Caco-2 (cell line): ENCODE measurements around the gene FXN. TPM values are rescaled to one million over a fixed set of nuclear protein-coding genes. Genes with fewer than 3 reads are reported as not detected.

Experiments
- BruUV-seq: library from RNA; stranded (reverse); fragments of 400-500 nt; replicated peaks from 2 replicates; lab custom pipeline; 2021; lab: Mats Ljungman, UMichigan
- CTCF ChIA-PET: fragments of 300-600 bp; sonication (Branson Sonifier 250); formaldehyde crosslinking; loops from one replicate; lab custom pipeline; 2022; ENCODE audit warnings: antibody characterized with exemption; lab: Charles Lee
- POLR2A ChIA-PET: fragments of 300-600 bp; sonication (Branson Sonifier 250); formaldehyde crosslinking; loops from one replicate; lab custom pipeline; 2022; ENCODE audit warnings: antibody characterized with exemption; lab: Charles Lee
- DNase-seq, 2 experiments: peaks; one replicate each; pipeline versions ENCODE4 v3.0.0 to v3.0.0-alpha.2; 2020 to 2022
- H3K27me3 ChIP-seq: replicated peaks from 2 replicates; pipeline ENCODE4 v1.6.0; 2011; ENCODE audit warnings: low read length; ENCODE audit not compliant: control insufficient read depth, insufficient read depth
- H3K36me3 ChIP-seq: 2 replicates; pipeline ENCODE4 v1.5.1; 2011; ENCODE audit warnings: low read length; ENCODE audit not compliant: control insufficient read depth, insufficient read depth
- H3K4me1 ChIP-seq: fragments of 250-450 bp; sonication (Bioruptor Pico); 2 replicates; pipeline ENCODE4 v1.5.1; 2020; ENCODE audit warnings: mild to moderate bottlenecking
- H3K4me3 ChIP-seq: 2 replicates; pipeline ENCODE4 v1.5.1; 2011; ENCODE audit warnings: low read depth, mild to moderate bottlenecking, control low read depth, low read length
- H3K9me3 ChIP-seq: fragments of 250-450 bp; sonication (Bioruptor Pico); 2 replicates; pipeline ENCODE4 v1.5.1; 2020; ENCODE audit warnings: mild to moderate bottlenecking, moderate library complexity
- H3K27ac Mint-ChIP-seq: one replicate; pipeline ENCODE4 v1.8.0; 2022; ENCODE audit warnings: mixed read lengths; ENCODE audit not compliant: unreplicated experiment
- H3K27me3 Mint-ChIP-seq: one replicate; pipeline ENCODE4 v1.8.0; 2022; ENCODE audit warnings: mixed read lengths; ENCODE audit not compliant: insufficient read depth, unreplicated experiment
- H3K36me3 Mint-ChIP-seq: one replicate; pipeline ENCODE4 v1.8.0; 2022; ENCODE audit warnings: mild to moderate bottlenecking, mixed read lengths; ENCODE audit not compliant: insufficient read depth, unreplicated experiment
- H3K4me1 Mint-ChIP-seq: one replicate; pipeline ENCODE4 v1.8.0; 2022; ENCODE audit warnings: low read depth, mixed read lengths; ENCODE audit not compliant: unreplicated experiment
- H3K4me3 Mint-ChIP-seq: one replicate; pipeline ENCODE4 v1.8.0; 2022; ENCODE audit warnings: mild to moderate bottlenecking, moderate library complexity, mixed read lengths; ENCODE audit not compliant: unreplicated experiment
- H3K9me3 Mint-ChIP-seq: one replicate; pipeline ENCODE4 v1.8.0; 2022; ENCODE audit warnings: mixed read lengths; ENCODE audit not compliant: unreplicated experiment
- intact Hi-C: fragments of 100-400 bp; cut with micrococcal nuclease; formaldehyde crosslinking; loops from one replicate; pipeline ENCODE4 v1.10.0; 2022; ENCODE audit not compliant: unreplicated experiment
- total RNA-seq: library from RNA; stranded (reverse); gene quantifications from 2 replicates; pipeline ENCODE4 v1.2.3, GENCODE V29; 2022
- TF ChIP-seq, protein P1 (sequence below), 2 experiments: fragments of 200-600 bp in 1 of 2; IDR thresholded peaks; 1 replicate in 1 of 2; 2 replicates in 1 of 2; pipeline versions ENCODE4 v1.5.1 to v1.8.0; 2011 to 2022; ENCODE audit warnings: antibody characterized with exemption in 1 of 2, control low read depth in 1 of 2, inconsistent platforms in 1 of 2, low read depth in 1 of 2, low read length in 1 of 2, mild to moderate bottlenecking in 1 of 2, moderate library complexity in 1 of 2; ENCODE audit not compliant: insufficient read depth in 1 of 2, severe bottlenecking in 1 of 2, unreplicated experiment in 1 of 2

The FXN gene
- total RNA-seq, 1 experiment from 2014 or later: 8.6 TPM

DNA sequence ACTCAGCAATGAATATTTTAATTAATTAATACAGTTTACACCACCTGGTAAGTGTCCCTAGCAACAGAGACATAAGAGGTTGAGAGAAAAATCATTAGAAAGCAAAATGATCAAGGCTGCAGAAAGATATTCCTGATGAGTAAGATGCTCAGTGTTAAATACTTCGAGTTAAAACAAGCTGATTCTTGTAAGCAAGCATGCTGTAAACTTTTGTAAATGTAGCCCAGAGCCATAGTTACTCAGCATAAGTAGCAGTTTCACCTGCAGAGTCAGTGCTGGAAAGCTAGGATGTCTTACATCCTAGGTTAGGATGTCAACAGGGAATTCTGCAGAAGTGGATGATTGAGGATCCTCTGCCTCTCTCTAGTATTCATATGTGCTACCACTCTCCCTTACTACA lies 25.8 kb upstream of the FXN start:
- no TSS peak for BruUV-seq
- TF ChIP-seq, protein P1, sequence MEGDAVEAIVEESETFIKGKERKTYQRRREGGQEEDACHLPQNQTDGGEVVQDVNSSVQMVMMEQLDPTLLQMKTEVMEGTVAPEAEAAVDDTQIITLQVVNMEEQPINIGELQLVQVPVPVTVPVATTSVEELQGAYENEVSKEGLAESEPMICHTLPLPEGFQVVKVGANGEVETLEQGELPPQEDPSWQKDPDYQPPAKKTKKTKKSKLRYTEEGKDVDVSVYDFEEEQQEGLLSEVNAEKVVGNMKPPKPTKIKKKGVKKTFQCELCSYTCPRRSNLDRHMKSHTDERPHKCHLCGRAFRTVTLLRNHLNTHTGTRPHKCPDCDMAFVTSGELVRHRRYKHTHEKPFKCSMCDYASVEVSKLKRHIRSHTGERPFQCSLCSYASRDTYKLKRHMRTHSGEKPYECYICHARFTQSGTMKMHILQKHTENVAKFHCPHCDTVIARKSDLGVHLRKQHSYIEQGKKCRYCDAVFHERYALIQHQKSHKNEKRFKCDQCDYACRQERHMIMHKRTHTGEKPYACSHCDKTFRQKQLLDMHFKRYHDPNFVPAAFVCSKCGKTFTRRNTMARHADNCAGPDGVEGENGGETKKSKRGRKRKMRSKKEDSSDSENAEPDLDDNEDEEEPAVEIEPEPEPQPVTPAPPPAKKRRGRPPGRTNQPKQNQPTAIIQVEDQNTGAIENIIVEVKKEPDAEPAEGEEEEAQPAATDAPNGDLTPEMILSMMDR (IDR thresholded peaks at IDR 0.05; ENCODE audit: insufficient read depth in 1 of 2, low read depth in 1 of 2, low read length in 1 of 2, severe bottlenecking in 1 of 2, unreplicated experiment in 1 of 2): no peak
- H3K27me3 ChIP-seq: no peaks in the 10 kb centered on the region

DNA sequence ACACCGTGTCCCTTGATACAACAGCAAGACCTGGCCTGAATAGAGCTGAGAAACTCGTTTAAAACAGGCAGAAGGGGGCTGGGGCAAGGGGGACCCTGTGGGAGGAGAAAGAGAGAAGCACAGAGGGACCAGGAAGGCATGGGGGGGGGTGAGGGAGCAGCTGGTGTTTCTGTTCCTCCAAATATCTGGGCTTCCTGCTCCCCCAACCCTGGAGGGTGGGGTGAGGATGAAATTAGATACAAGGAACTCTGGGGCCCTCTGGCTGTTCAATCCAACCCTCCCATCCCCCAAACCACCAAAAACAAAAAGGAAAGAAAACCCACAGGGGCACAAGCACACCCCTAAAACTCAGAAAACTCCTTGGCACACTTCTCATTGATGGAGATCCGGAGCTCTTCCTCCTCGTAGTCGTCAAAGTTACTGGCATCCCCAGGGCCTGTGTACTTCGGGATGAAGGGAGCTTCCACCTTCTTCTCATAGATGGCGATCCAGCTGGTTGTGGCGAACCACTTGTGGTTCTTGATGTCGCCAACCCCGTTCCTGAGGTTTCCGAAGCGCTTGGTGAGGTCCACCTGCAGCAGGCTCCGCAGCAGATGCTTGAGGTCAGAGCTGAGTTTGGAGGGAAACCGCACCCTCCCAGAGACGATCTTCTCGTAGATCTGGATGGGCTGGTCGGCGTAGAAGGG lies 22.7 kb upstream of the FXN start:
- no peak overlapping the region for H3K4me3 Mint-ChIP-seq
- H3K27ac Mint-ChIP-seq: no peak overlapping the region
- H3K9me3 ChIP-seq: no peaks in the 10 kb centered on the region
- H3K9me3 Mint-ChIP-seq: no peaks in the 10 kb centered on the region
- CTCF ChIA-PET: no interaction called here
- no peak overlapping the region for H3K4me3 ChIP-seq
- TF ChIP-seq, protein P1 (IDR thresholded peaks at IDR 0.05; ENCODE audit: insufficient read depth in 1 of 2, low read depth in 1 of 2, low read length in 1 of 2, severe bottlenecking in 1 of 2, unreplicated experiment in 1 of 2): no peak
- intact Hi-C loops: no loop called here
- no peaks in the 10 kb centered on the region for H3K27me3 ChIP-seq
- no peaks in the 10 kb centered on the region for H3K36me3 ChIP-seq
- H3K4me1 Mint-ChIP-seq: no peaks in the 10 kb centered on the region
- no peaks in the 10 kb centered on the region for H3K36me3 Mint-ChIP-seq
- DNase-seq: no peak
- no TSS peak for BruUV-seq
- POLR2A ChIA-PET: no interaction called here
- H3K27me3 Mint-ChIP-seq: no peaks in the 10 kb centered on the region
- H3K4me1 ChIP-seq: no peaks in the 10 kb centered on the region

More for the DNA sequence above, 25.8 kb upstream of the FXN start:
- H3K36me3 ChIP-seq: no peaks in the 10 kb centered on the region
- Mint-ChIP-seq H3K27ac (no peak overlapping the region), H3K9me3 (no peaks in the 10 kb centered on the region), H3K36me3 (no peaks in the 10 kb centered on the region), H3K4me1 (no peaks in the 10 kb centered on the region), H3K27me3 (no peaks in the 10 kb centered on the region), H3K4me3 (no peak overlapping the region)
- no peaks in the 10 kb centered on the region for H3K9me3 ChIP-seq
- H3K4me1 ChIP-seq: no peaks in the 10 kb centered on the region
- POLR2A ChIA-PET: no interaction called here
- CTCF ChIA-PET: no interaction called here
- no peak for DNase-seq
- no peak overlapping the region for H3K4me3 ChIP-seq
- intact Hi-C loops: no loop called here

DNA sequence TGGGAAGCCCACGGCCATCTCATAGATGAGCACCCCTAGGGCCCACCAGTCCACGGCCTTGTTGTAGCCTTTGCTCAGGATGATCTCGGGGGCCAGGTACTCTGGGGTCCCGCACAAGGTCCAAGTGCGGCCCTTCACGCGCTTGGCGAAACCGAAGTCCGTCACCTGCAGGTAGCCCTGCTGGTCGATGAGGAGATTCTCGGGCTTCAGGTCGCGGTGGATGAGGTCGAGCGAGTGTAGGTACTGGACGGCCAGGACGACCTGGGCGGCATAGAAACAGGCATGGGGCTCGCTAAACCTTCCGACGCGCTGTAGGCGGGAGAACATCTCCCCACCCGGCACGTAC lies 22.2 kb upstream of the FXN start:
- Histone ChIP-seq H3K4me3 (no peak overlapping the region), H3K9me3 (no peaks in the 10 kb centered on the region), H3K27me3 (no peaks in the 10 kb centered on the region), H3K36me3 (no peaks in the 10 kb centered on the region), H3K4me1 (no peaks in the 10 kb centered on the region)
- H3K36me3 Mint-ChIP-seq: no peaks in the 10 kb centered on the region
- ChIA-PET CTCF (no interaction called here), POLR2A (no interaction called here)
- H3K27me3 Mint-ChIP-seq: no peaks in the 10 kb centered on the region
- intact Hi-C loops: no loop called here
- no peak for DNase-seq
- BruUV-seq: no TSS peak
- no peaks in the 10 kb centered on the region for H3K9me3 Mint-ChIP-seq
- no peak overlapping the region for H3K4me3 Mint-ChIP-seq
- H3K27ac Mint-ChIP-seq: no peak overlapping the region
- H3K4me1 Mint-ChIP-seq: no peaks in the 10 kb centered on the region
- TF ChIP-seq, protein P1 (IDR thresholded peaks at IDR 0.05; ENCODE audit: insufficient read depth in 1 of 2, low read depth in 1 of 2, low read length in 1 of 2, severe bottlenecking in 1 of 2, unreplicated experiment in 1 of 2): no peak
